ENCODE measurements around the gene HS3ST4.
"Not testable (repeated sequence)": the region's sequence is repeated elsewhere in the genome, so short reads cannot be mapped to it uniquely, and the experiment has no call there.

The HS3ST4 gene

DNA sequence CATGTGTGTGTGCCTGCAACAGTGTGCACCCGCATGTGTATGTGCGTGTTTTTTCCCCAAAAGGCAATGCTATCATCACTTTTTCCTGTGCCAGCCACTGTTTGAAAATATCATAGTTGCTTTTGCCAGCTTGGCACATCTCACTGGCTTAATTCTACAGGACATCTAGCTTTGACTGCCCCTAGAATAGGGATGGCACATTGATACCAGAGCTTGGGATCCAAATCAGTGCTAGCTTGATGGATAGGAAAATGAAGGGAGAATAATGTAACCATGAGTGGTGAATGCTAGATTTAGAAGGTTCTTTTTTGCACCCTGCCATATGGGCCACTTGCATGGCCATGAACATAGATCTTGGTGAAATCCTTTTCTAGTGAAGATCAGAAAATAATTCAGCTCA lies 72.7 kb downstream of the HS3ST4 start:
- DNase-seq (ENCODE audit: low read depth, low spot score): no peak
- no peaks in the 10 kb centered on the region for H3K36me3 ChIP-seq (ENCODE audit: insufficient read depth, insufficient read length, low read length)
- no peaks in the 10 kb centered on the region for H3K4me1 ChIP-seq (ENCODE audit: insufficient read depth, insufficient read length)
- no peaks in the 10 kb centered on the region for H3K27me3 ChIP-seq (ENCODE audit: insufficient read depth, insufficient read length)
- H3K9ac ChIP-seq (ENCODE audit: insufficient read length, low read depth): no peak overlapping the region
- no peaks in the 10 kb centered on the region for H3K9me3 ChIP-seq (ENCODE audit: insufficient read depth, low read length)
- TF ChIP-seq SUZ12 (IDR thresholded peaks at IDR 0.05; ENCODE audit: extremely low read depth, insufficient read depth, insufficient read length) (no peak), YY1 (IDR thresholded peaks at IDR 0.05; ENCODE audit: insufficient read depth, insufficient read length) (no peak), ZNF274 (IDR thresholded peaks at IDR 0.05; ENCODE audit: low read depth, low read length) (no peak)
- no peak overlapping the region for H3K4me3 ChIP-seq (ENCODE audit: insufficient read length, low read depth)

DNA sequence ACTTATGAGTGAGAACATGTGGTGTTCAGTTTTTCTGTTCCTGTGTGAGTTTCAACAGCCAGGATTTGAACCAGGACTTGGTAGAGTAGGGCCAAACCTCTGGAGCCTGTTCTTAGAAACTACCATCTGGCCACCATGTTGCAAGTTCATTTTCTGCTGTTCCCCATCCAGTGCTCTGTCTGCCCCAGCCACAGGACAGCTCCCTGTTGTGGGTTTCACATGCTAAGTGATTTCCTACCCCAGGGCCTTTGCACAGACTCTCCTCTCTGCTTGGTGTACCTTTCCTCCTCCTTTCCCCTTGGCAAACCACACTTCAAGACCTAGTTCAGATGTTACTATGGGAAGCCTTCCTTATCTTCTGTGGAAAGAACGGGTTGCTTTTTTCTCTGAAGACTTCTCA lies 79.5 kb downstream of the HS3ST4 start:
- TF ChIP-seq ZNF274 (IDR thresholded peaks at IDR 0.05; ENCODE audit: low read depth, low read length): no peak
- no peak for TF ChIP-seq SUZ12 (IDR thresholded peaks at IDR 0.05; ENCODE audit: extremely low read depth, insufficient read depth, insufficient read length)
- no peak for TF ChIP-seq YY1 (IDR thresholded peaks at IDR 0.05; ENCODE audit: insufficient read depth, insufficient read length)
- Histone ChIP-seq H3K4me1 (ENCODE audit: insufficient read depth, insufficient read length) (no peaks in the 10 kb centered on the region), H3K36me3 (ENCODE audit: insufficient read depth, insufficient read length, low read length) (no peaks in the 10 kb centered on the region)

DNA sequence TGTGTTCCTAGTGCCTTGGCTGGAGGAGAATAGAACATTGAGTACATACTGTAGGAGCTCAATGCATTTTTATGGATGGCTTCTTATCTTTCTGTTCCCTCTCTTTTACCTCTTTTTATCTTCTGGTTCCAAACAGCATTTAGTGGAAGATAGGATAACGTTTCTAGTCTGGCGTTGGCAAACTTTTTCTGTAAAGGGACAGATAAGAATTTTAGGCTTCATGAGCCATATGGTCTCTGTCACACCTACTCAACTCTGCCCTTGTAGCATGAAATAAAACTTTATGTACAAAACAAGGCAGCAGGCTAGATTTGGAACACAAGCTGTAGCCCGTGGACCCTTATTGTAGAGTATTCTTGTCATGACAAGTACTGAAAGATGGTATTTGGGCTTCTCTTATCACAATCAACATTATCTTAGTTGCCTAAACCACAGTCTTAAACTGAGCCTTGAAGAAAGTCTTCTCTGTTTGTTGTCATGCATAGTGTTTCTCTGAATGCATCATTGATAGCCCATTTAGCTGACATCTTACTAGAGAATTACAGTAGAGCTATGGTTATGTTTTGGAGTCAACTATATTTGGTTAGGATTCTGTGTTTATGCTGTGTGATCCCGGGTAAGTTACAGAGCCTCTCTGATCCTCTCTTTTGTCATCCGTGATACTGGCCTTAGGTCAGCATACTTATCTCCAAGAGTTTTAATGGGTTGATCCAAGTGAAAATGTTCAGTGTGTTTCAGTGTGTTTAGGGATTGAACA lies 80.2 kb downstream of the HS3ST4 start:
- TF ChIP-seq SUZ12 (IDR thresholded peaks at IDR 0.05; ENCODE audit: extremely low read depth, insufficient read depth, insufficient read length): no peak
- no peak for TF ChIP-seq ZNF274 (IDR thresholded peaks at IDR 0.05; ENCODE audit: low read depth, low read length)
- no peak for TF ChIP-seq YY1 (IDR thresholded peaks at IDR 0.05; ENCODE audit: insufficient read depth, insufficient read length)
- H3K4me3 ChIP-seq (ENCODE audit: insufficient read length, low read depth): no peak overlapping the region
- DNase-seq (ENCODE audit: low read depth, low spot score): no peak
- no peaks in the 10 kb centered on the region for H3K36me3 ChIP-seq (ENCODE audit: insufficient read depth, insufficient read length, low read length)
- no peaks in the 10 kb centered on the region for H3K27me3 ChIP-seq (ENCODE audit: insufficient read depth, insufficient read length)
- no peak overlapping the region for H3K9ac ChIP-seq (ENCODE audit: insufficient read length, low read depth)
- H3K9me3 ChIP-seq (ENCODE audit: insufficient read depth, low read length): no peaks in the 10 kb centered on the region
- no peaks in the 10 kb centered on the region for H3K4me1 ChIP-seq (ENCODE audit: insufficient read depth, insufficient read length)

More for the DNA sequence above, 79.5 kb downstream of the HS3ST4 start:
- Histone ChIP-seq H3K9me3 (ENCODE audit: insufficient read depth, low read length) (no peaks in the 10 kb centered on the region), H3K4me3 (ENCODE audit: insufficient read length, low read depth) (no peak overlapping the region), H3K9ac (ENCODE audit: insufficient read length, low read depth) (no peak overlapping the region), H3K27me3 (ENCODE audit: insufficient read depth, insufficient read length) (no peaks in the 10 kb centered on the region)
- DNase-seq (ENCODE audit: low read depth, low spot score): no peak

DNA sequence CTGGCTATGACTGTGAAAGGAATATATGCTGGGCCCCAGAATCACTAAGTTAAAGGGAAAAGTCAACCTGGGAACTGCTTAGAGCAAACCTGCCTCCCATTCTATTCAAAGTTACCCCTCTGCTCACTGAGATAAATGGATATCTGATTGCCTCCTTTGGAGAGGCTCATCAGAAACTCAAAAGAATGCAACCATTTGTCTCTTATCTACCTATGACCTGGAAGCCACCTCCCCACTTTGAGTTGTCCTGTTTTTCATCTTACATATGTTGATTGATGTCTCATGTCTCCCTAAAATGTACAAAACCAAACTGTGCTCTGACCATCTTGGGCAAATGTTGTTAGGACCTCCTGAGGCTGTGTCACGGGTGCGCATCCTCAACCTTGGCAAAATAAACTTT lies 84.5 kb downstream of the HS3ST4 start:
- H3K36me3 ChIP-seq (ENCODE audit: insufficient read depth, insufficient read length, low read length); H3K27me3 ChIP-seq (ENCODE audit: insufficient read depth, insufficient read length); H3K9ac ChIP-seq (ENCODE audit: insufficient read length, low read depth); DNase-seq (ENCODE audit: low read depth, low spot score); H3K4me1 ChIP-seq (ENCODE audit: insufficient read depth, insufficient read length); H3K4me3 ChIP-seq (ENCODE audit: insufficient read length, low read depth); H3K9me3 ChIP-seq (ENCODE audit: insufficient read depth, low read length): not testable (repeated sequence)

DNA sequence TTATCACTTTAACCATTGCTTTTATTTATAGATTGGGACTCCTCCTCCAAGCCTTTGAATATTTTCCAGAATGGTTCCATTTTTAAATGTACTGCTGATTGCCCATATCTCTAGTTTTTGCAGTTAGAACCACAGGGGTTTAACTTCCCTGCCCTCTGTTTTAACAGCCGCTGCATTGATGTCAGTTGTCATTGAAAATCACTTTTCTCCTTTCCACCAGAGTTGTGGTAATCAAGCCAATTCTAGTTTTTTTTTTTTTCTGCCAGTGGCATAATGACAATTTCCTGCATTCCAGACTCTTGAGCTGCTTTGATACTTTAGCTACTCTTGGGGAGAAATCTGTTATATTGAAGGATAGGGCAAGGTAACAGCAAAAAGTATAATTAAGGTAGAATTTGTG lies 91.5 kb downstream of the HS3ST4 start:
- H3K4me3 ChIP-seq (ENCODE audit: insufficient read length, low read depth): no peak overlapping the region
- no peak overlapping the region for H3K9ac ChIP-seq (ENCODE audit: insufficient read length, low read depth)
- no peaks in the 10 kb centered on the region for H3K27me3 ChIP-seq (ENCODE audit: insufficient read depth, insufficient read length)
- H3K36me3 ChIP-seq (ENCODE audit: insufficient read depth, insufficient read length, low read length): no peaks in the 10 kb centered on the region
- TF ChIP-seq ZNF274 (IDR thresholded peaks at IDR 0.05; ENCODE audit: low read depth, low read length) (no peak), YY1 (IDR thresholded peaks at IDR 0.05; ENCODE audit: insufficient read depth, insufficient read length) (no peak), SUZ12 (IDR thresholded peaks at IDR 0.05; ENCODE audit: extremely low read depth, insufficient read depth, insufficient read length) (no peak)
- H3K9me3 ChIP-seq (ENCODE audit: insufficient read depth, low read length): no peaks in the 10 kb centered on the region
- H3K4me1 ChIP-seq (ENCODE audit: insufficient read depth, insufficient read length): no peaks in the 10 kb centered on the region
- DNase-seq (ENCODE audit: low read depth, low spot score): no peak

DNA sequence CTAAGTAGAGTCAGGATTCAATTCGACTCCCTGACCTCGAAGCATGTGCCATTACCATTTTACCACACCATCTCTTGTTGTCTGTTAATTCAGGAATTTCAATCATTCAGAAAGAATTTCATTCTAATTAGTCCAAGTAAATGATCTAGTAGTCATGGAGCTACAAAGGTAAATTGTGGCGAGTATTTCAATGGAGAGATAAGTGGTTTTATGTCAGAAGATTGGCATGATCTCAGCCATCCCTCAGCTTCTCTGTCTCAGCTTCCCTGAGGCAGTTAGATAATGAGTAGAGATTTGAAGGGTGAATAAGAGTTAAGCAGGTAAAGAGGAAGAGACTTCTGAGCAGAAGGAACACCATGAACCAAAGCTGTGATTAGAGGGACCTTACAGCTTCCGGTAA lies 93.6 kb downstream of the HS3ST4 start:
- TF ChIP-seq YY1 (IDR thresholded peaks at IDR 0.05; ENCODE audit: insufficient read depth, insufficient read length) (no peak), SUZ12 (IDR thresholded peaks at IDR 0.05; ENCODE audit: extremely low read depth, insufficient read depth, insufficient read length) (no peak), ZNF274 (IDR thresholded peaks at IDR 0.05; ENCODE audit: low read depth, low read length) (no peak)
- Histone ChIP-seq H3K9ac (ENCODE audit: insufficient read length, low read depth) (no peak overlapping the region), H3K4me1 (ENCODE audit: insufficient read depth, insufficient read length) (no peaks in the 10 kb centered on the region), H3K4me3 (ENCODE audit: insufficient read length, low read depth) (no peak overlapping the region), H3K9me3 (ENCODE audit: insufficient read depth, low read length) (no peaks in the 10 kb centered on the region), H3K27me3 (ENCODE audit: insufficient read depth, insufficient read length) (no peaks in the 10 kb centered on the region), H3K36me3 (ENCODE audit: insufficient read depth, insufficient read length, low read length) (no peaks in the 10 kb centered on the region)
- no peak for DNase-seq (ENCODE audit: low read depth, low spot score)

DNA sequence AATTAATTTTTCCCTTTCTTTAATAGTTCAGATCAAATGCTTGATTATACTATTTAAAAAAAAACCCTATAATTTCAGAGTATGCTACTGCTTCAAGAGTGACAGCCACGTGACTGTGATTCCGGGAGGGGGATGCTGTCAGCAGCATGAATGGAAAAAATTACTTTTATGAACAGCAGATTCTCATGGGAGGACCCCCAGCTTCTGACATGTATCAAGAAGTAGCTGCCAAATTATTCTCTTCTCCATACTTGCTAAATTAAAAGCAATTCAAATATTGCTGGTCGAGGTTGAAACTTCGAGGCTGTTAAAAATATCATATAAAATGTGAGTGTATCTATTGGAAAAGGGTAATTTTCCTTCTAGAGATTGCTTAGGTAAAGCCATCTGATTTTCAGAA lies 95.0 kb downstream of the HS3ST4 start:
- no peaks in the 10 kb centered on the region for H3K9me3 ChIP-seq (ENCODE audit: insufficient read depth, low read length)
- no peak for DNase-seq (ENCODE audit: low read depth, low spot score)
- no peaks in the 10 kb centered on the region for H3K36me3 ChIP-seq (ENCODE audit: insufficient read depth, insufficient read length, low read length)
- no peak overlapping the region for H3K9ac ChIP-seq (ENCODE audit: insufficient read length, low read depth)
- H3K27me3 ChIP-seq (ENCODE audit: insufficient read depth, insufficient read length): no peaks in the 10 kb centered on the region
- no peak for TF ChIP-seq YY1 (IDR thresholded peaks at IDR 0.05; ENCODE audit: insufficient read depth, insufficient read length)
- no peak for TF ChIP-seq ZNF274 (IDR thresholded peaks at IDR 0.05; ENCODE audit: low read depth, low read length)
- no peak for TF ChIP-seq SUZ12 (IDR thresholded peaks at IDR 0.05; ENCODE audit: extremely low read depth, insufficient read depth, insufficient read length)
- H3K4me3 ChIP-seq (ENCODE audit: insufficient read length, low read depth): no peak overlapping the region
- no peaks in the 10 kb centered on the region for H3K4me1 ChIP-seq (ENCODE audit: insufficient read depth, insufficient read length)

Measured in NT2/D1 (cell line).